Breast epithelium (tissue), 4 donors: Measurements from ENCODE around the gene SPACA7. TPM values are rescaled to one million over a fixed set of nuclear protein-coding genes. Genes with fewer than 3 reads are reported as not detected.
"Not testable (repeated sequence)": the region's sequence is repeated elsewhere in the genome, so short reads cannot be mapped to it uniquely, and the experiment has no call there.

ENCODE experiments used
- DNase-seq, 2 donors: peaks; one replicate each; pipeline ENCODE4 v3.0.0-alpha.2; 2019; ENCODE audit warnings: low spot score in 2 of 2
- H3K27ac ChIP-seq, 2 donors: fragments of 200-600 bp; sonication (generic) in 1 of 2; one replicate each; pipeline ENCODE4 v1.5.1; 2016 to 2019; ENCODE audit warnings: mild to moderate bottlenecking in 1 of 2
- H3K27me3 ChIP-seq, 2 donors: fragments of 200-600 bp; sonication (generic) in 1 of 2; one replicate each; pipeline versions ENCODE4 v1.5.1 to v1.6.0; 2017 to 2019; ENCODE audit warnings: control low read depth in 1 of 2, mild to moderate bottlenecking in 1 of 2
- H3K36me3 ChIP-seq: fragments of 200-600 bp; one replicate; pipeline ENCODE4 v1.5.1; 2019
- H3K4me1 ChIP-seq, 2 donors: fragments of 200-600 bp; sonication (generic); one replicate each; pipeline ENCODE4 v1.5.1; 2016 to 2019; ENCODE audit warnings: control low read depth in 1 of 2
- H3K4me3 ChIP-seq, 3 donors: fragments of 200-600 bp; sonication (generic); 1 replicate in 2 of 3; 2 replicates in 1 of 3; pipeline ENCODE4 v1.5.1; 2016 to 2019; ENCODE audit warnings: mild to moderate bottlenecking in 3 of 3, moderate library complexity in 2 of 3
- H3K9me3 ChIP-seq, 2 donors: fragments of 200-600 bp; sonication (generic) in 1 of 2; one replicate each; pipeline ENCODE4 v1.5.1; 2016 to 2019; ENCODE audit warnings: control low read depth in 1 of 2
- CTCF ChIP-seq, 3 donors: fragments of 450-650 bp; IDR thresholded peaks; one replicate each; pipeline ENCODE4 v1.5.1; 2016 to 2017; ENCODE audit warnings: antibody characterized with exemption in 3 of 3, mild to moderate bottlenecking in 3 of 3, moderate library complexity in 3 of 3
- POLR2A ChIP-seq: fragments of 450-650 bp; IDR thresholded peaks from one replicate; pipeline ENCODE4 v1.6.1; 2016; ENCODE audit warnings: antibody characterized with exemption, mild to moderate bottlenecking, moderate library complexity
- POLR2AphosphoS5 ChIP-seq, 3 donors: sonication (generic); formaldehyde crosslinking; IDR thresholded peaks; one replicate each; pipeline ENCODE4 v1.6.1; 2017; ENCODE audit warnings: antibody characterized with exemption in 3 of 3
- intact Hi-C: fragments of 100-400 bp; cut with DNase I; formaldehyde crosslinking; loops from one replicate; pipeline ENCODE4 v1.15.1; 2023; ENCODE audit warnings: low total_unique reads
- total RNA-seq, 3 donors: library from RNA; depleted of rRNA; stranded (reverse); fragments of >200 nt; gene quantifications; one replicate each; pipeline ENCODE4 v1.1.0, GENCODE V29; 2016

The SPACA7 gene
- total RNA-seq, 3 donors from 2014 or later: not detected

GRCh38 chr13:112392719-112393118 is 16.6 kb downstream of the SPACA7 start:
- no peak overlapping the region for H3K4me3 ChIP-seq
- peaks cover 0 to 7% of the 10 kb centered on the region in 2 donors for H3K9me3 ChIP-seq
- no peak for TF ChIP-seq POLR2A
- no peak for TF ChIP-seq POLR2AphosphoS5 (IDR thresholded peaks at IDR 0.05)
- no peak for TF ChIP-seq CTCF (IDR thresholded peaks at IDR 0.05)
- no peaks in the 10 kb centered on the region for H3K36me3 ChIP-seq
- H3K27me3 ChIP-seq: no peaks in the 10 kb centered on the region
- H3K4me1 ChIP-seq: no peaks in the 10 kb centered on the region
- no peak for DNase-seq
- H3K27ac ChIP-seq: no peak overlapping the region
- intact Hi-C loops: no loop called here

GRCh38 chr13:112395022-112395421 is 18.9 kb downstream of the SPACA7 start:
- H3K9me3 ChIP-seq, H3K4me1 ChIP-seq, H3K27ac ChIP-seq, DNase-seq, H3K4me3 ChIP-seq, H3K27me3 ChIP-seq, intact Hi-C loops, H3K36me3 ChIP-seq: not testable (repeated sequence)

GRCh38 chr13:112395941-112396340 is 19.8 kb downstream of the SPACA7 start:
- H3K36me3 ChIP-seq, H3K27me3 ChIP-seq, H3K9me3 ChIP-seq, DNase-seq, H3K27ac ChIP-seq, H3K4me3 ChIP-seq, H3K4me1 ChIP-seq, intact Hi-C loops: not testable (repeated sequence)

- no peak for DNase-seq
- H3K36me3 ChIP-seq: no peaks in the 10 kb centered on the region
- no peaks in the 10 kb centered on the region for H3K27me3 ChIP-seq
- no peak overlapping the region for H3K27ac ChIP-seq
- TF ChIP-seq POLR2AphosphoS5 (IDR thresholded peaks at IDR 0.05): no peak
- TF ChIP-seq POLR2A: no peak
- TF ChIP-seq CTCF (IDR thresholded peaks at IDR 0.05): no peak
- H3K4me3 ChIP-seq: no peak overlapping the region
- no peaks in the 10 kb centered on the region for H3K4me1 ChIP-seq
- no peaks in the 10 kb centered on the region for H3K9me3 ChIP-seq
- intact Hi-C loops: no loop called here
These were observed 21.0 kb downstream of the SPACA7 start for GRCh38 chr13:112397108-112397507.

- intact Hi-C loops, H3K9me3 ChIP-seq, H3K27ac ChIP-seq, H3K4me3 ChIP-seq, H3K27me3 ChIP-seq, H3K36me3 ChIP-seq, H3K4me1 ChIP-seq, DNase-seq: not testable (repeated sequence)
These were observed 22.2 kb downstream of the SPACA7 start for GRCh38 chr13:112398347-112398746.

- H3K27me3 ChIP-seq, H3K36me3 ChIP-seq, DNase-seq, H3K4me1 ChIP-seq, intact Hi-C loops, H3K27ac ChIP-seq, H3K4me3 ChIP-seq: not testable (repeated sequence)
- H3K9me3 ChIP-seq: peaks cover 0 to 16% of the 10 kb centered on the region in 2 donors
These were observed 33.7 kb downstream of the SPACA7 start for GRCh38 chr13:112409828-112410227.

GRCh38 chr13:112416647-112417046 is 40.5 kb downstream of the SPACA7 start:
- TF ChIP-seq POLR2A (no peak), CTCF (IDR thresholded peaks at IDR 0.05) (no peak), POLR2AphosphoS5 (IDR thresholded peaks at IDR 0.05) (no peak)
- Histone ChIP-seq H3K9me3 (peaks cover 17 to 76% of the 10 kb centered on the region in 2 donors), H3K36me3 (no peaks in the 10 kb centered on the region), H3K27me3 (no peaks in the 10 kb centered on the region), H3K4me1 (no peaks in the 10 kb centered on the region), H3K4me3 (no peak overlapping the region), H3K27ac (no peak overlapping the region)
- no peak for DNase-seq
- intact Hi-C loops: no loop called here
